Osteocyte (in vitro differentiated cells): ENCODE results near the gene FAM20C. TPM values are rescaled to one million over a fixed set of nuclear protein-coding genes. Genes with fewer than 3 reads are reported as not detected.
A peak's percentile ranks its signal among the peaks of the same experiment; 100 is the strongest.

Experiments
- DNase-seq: peaks from one replicate; pipeline ENCODE4 v3.0.0; 2021; ENCODE audit warnings: mixed read lengths; ENCODE audit not compliant: unreplicated experiment; ENCODE audit errors: extremely low spot score
- H3K27ac Mint-ChIP-seq: one replicate; pipeline ENCODE4 v1.8.0; 2021; ENCODE audit warnings: mild to moderate bottlenecking, mixed read lengths; ENCODE audit not compliant: unreplicated experiment
- H3K27me3 Mint-ChIP-seq: one replicate; pipeline ENCODE4 v1.8.0; 2021; ENCODE audit warnings: mixed read lengths; ENCODE audit not compliant: unreplicated experiment
- H3K36me3 Mint-ChIP-seq: one replicate; pipeline ENCODE4 v1.8.0; 2021; ENCODE audit warnings: mixed read lengths; ENCODE audit not compliant: unreplicated experiment
- H3K4me1 Mint-ChIP-seq: one replicate; pipeline ENCODE4 v1.8.0; 2021; ENCODE audit warnings: mixed read lengths; ENCODE audit not compliant: unreplicated experiment
- H3K4me3 Mint-ChIP-seq: one replicate; pipeline ENCODE4 v1.8.0; 2021; ENCODE audit warnings: mild to moderate bottlenecking, moderate library complexity, mixed read lengths; ENCODE audit not compliant: unreplicated experiment
- H3K9me3 Mint-ChIP-seq: one replicate; pipeline ENCODE4 v1.8.0; 2021; ENCODE audit warnings: mixed read lengths; ENCODE audit not compliant: unreplicated experiment
- CTCF ChIP-seq: fragments of 200-600 bp; sonication (generic); IDR thresholded peaks from 2 replicates; pipeline ENCODE4 v1.5.0; 2021; ENCODE audit warnings: antibody characterized with exemption, mild to moderate bottlenecking, moderate library complexity
- total RNA-seq: library from RNA; stranded (reverse); gene quantifications from 2 replicates; pipeline ENCODE4 v1.2.1, GENCODE V29; 2021

Gene FAM20C
- total RNA-seq, 1 donor from 2014 or later = 143 TPM

- no peak overlapping the region for H3K27ac Mint-ChIP-seq
Measured at GRCh38 chr7:187227-187927, 5.0 kb upstream of the FAM20C start.

GRCh38 chr7:188174-188573, 4.2 kb upstream of the FAM20C start:
- H3K9me3 Mint-ChIP-seq = no peaks in the 10 kb centered on the region
- DNase-seq = no peak
- no peak overlapping the region for H3K27ac Mint-ChIP-seq
- no peak for TF ChIP-seq CTCF
- H3K4me1 Mint-ChIP-seq = peaks cover 14% of the 10 kb centered on the region
- H3K36me3 Mint-ChIP-seq = no peaks in the 10 kb centered on the region
- H3K4me3 Mint-ChIP-seq = no peak overlapping the region
- H3K27me3 Mint-ChIP-seq = no peaks in the 10 kb centered on the region

More at GRCh38 chr7:187227-187927, 5.0 kb upstream of the FAM20C start:
- no peak for TF ChIP-seq CTCF
- no peaks in the 10 kb centered on the region for H3K9me3 Mint-ChIP-seq
- no peak overlapping the region for H3K4me3 Mint-ChIP-seq
- H3K4me1 Mint-ChIP-seq = peaks cover 14% of the 10 kb centered on the region
- H3K36me3 Mint-ChIP-seq = no peaks in the 10 kb centered on the region
- H3K27me3 Mint-ChIP-seq = no peaks in the 10 kb centered on the region
- no peak for DNase-seq

GRCh38 chr7:188727-189500, 3.5 kb upstream of the FAM20C start:
- H3K9me3 Mint-ChIP-seq = no peaks in the 10 kb centered on the region
- DNase-seq = no peak
- no peak for TF ChIP-seq CTCF
- no peaks in the 10 kb centered on the region for H3K36me3 Mint-ChIP-seq
- no peak overlapping the region for H3K27ac Mint-ChIP-seq
- no peaks in the 10 kb centered on the region for H3K27me3 Mint-ChIP-seq
- H3K4me1 Mint-ChIP-seq = peaks cover 14% of the 10 kb centered on the region
- no peak overlapping the region for H3K4me3 Mint-ChIP-seq

- no peaks in the 10 kb centered on the region for H3K27me3 Mint-ChIP-seq
- TF ChIP-seq CTCF = no peak
- peaks cover 20% of the 10 kb centered on the region for H3K4me1 Mint-ChIP-seq
- peaks cover 3% of the 10 kb centered on the region for H3K36me3 Mint-ChIP-seq
- H3K27ac Mint-ChIP-seq = no peak overlapping the region
- no peak overlapping the region for H3K4me3 Mint-ChIP-seq
- no peaks in the 10 kb centered on the region for H3K9me3 Mint-ChIP-seq
- no peak for DNase-seq
Measured at GRCh38 chr7:189719-190118, 2.7 kb upstream of the FAM20C start.

GRCh38 chr7:190196-190595, 2.2 kb upstream of the FAM20C start:
- Mint-ChIP-seq H3K27me3 (no peaks in the 10 kb centered on the region), H3K36me3 (peaks cover 7% of the 10 kb centered on the region), H3K27ac (peak overlapping the region; percentile 20), H3K4me3 (no peak overlapping the region), H3K9me3 (no peaks in the 10 kb centered on the region), H3K4me1 (peaks cover 25% of the 10 kb centered on the region)
- DNase-seq = no peak
- TF ChIP-seq CTCF = no peak
